ENCODE results near the gene PHF13.

- TF ChIP-seq CTCF (IDR thresholded peaks at IDR 0.05; ENCODE audit: poor library complexity) (no peak), EZH2 (IDR thresholded peaks at IDR 0.05; ENCODE audit: borderline replicate concordance) (no peak)
These were observed 38.7 kb upstream of the PHF13 start for GRCh38 chr1:6574818-6575217.
